ENCODE results near the gene TMPRSS13.
A peak's percentile ranks its signal among the peaks of the same experiment; 100 is the strongest.

TMPRSS13 gene

DNA sequence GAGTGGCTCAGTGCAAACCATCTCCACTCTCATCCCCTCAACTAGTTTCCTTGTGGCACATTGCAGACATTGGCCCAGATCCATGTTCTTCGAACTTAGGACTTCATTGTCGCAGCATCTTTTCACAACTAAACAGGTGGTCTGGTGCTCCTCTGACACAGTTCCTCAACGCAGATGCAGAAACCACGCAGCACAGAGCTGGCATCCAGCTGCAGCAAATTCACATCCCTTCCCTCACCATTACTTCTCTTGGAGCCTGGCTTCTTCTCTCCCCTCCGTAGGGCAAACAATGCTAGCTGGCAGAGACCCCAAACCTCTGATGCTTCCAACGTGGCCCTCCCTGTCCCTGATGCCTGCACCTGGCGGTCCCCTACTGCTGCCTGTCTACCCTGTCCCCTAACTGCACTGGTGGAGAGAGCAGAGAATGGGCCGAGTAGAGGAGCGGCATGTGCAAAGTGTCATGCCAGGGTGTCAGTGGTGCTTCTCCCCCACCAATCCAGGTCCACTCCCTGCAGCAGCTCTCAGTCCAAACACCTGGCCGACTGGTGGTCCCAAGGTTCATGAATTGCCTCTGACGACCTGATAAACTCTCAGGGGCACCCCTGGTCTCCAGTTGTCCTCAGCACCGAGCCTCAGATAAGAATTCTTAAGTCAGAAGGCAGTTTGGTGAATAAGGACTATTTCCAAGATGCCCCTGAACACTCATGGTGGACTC, 18.1 kb downstream of the TMPRSS13 start:
- no peak for TF ChIP-seq EZH2 (IDR thresholded peaks at IDR 0.05; ENCODE audit: borderline replicate concordance, low read depth, low read length, severe bottlenecking)
- TF ChIP-seq, protein P1, sequence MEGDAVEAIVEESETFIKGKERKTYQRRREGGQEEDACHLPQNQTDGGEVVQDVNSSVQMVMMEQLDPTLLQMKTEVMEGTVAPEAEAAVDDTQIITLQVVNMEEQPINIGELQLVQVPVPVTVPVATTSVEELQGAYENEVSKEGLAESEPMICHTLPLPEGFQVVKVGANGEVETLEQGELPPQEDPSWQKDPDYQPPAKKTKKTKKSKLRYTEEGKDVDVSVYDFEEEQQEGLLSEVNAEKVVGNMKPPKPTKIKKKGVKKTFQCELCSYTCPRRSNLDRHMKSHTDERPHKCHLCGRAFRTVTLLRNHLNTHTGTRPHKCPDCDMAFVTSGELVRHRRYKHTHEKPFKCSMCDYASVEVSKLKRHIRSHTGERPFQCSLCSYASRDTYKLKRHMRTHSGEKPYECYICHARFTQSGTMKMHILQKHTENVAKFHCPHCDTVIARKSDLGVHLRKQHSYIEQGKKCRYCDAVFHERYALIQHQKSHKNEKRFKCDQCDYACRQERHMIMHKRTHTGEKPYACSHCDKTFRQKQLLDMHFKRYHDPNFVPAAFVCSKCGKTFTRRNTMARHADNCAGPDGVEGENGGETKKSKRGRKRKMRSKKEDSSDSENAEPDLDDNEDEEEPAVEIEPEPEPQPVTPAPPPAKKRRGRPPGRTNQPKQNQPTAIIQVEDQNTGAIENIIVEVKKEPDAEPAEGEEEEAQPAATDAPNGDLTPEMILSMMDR (IDR thresholded peaks at IDR 0.05; ENCODE audit: borderline replicate concordance, extremely low read depth, low read length, poor library complexity, severe bottlenecking) = no peak

DNA sequence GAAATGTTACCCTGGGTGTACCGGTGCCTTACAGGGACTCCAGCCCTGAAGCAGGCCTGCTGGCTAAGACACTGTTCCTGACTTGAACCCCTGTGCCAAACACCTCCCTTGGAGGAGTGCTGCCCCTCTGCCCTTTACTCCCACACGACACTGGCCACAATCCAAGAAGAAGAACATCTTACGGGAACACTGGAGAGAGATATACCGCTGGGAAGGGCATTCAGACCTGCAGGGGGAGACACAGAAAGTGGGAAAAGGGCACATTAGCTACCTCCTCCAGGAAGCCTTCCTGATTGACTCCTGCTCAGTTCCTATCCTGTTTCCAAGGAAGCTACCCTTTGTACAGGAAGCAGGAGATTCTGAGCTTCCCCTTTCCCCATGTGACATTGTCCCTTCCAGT, 18.7 kb downstream of the TMPRSS13 start:
- Histone ChIP-seq H3K9me3 (ENCODE audit: insufficient read depth, low read length, severe bottlenecking) (no peaks in the 10 kb centered on the region), H3K27ac (ENCODE audit: low read length) (peak overlapping the region; percentile 55), H3K4me3 (ENCODE audit: low read depth in 1 of 2, low read length in 2 of 2) (no peak overlapping the region), H3K4me2 (ENCODE audit: insufficient read depth, low read length) (no peak overlapping the region), H3K27me3 (ENCODE audit: insufficient read depth, low read length, poor library complexity) (no peaks in the 10 kb centered on the region), H3K9ac (ENCODE audit: low read depth, low read length) (no peak overlapping the region), H4K20me1 (ENCODE audit: insufficient read depth, low read length) (no peaks in the 10 kb centered on the region), H3K4me1 (ENCODE audit: insufficient read depth, low read length) (peaks cover 69% of the 10 kb centered on the region), H3K79me2 (ENCODE audit: insufficient read depth, low read length) (no peaks in the 10 kb centered on the region; the same call in 1 of the 2 replicates), H2AFZ (ENCODE audit: low read depth, low read length) (no peak overlapping the region), H3K36me3 (ENCODE audit: insufficient read depth, low read length) (no peaks in the 10 kb centered on the region)
- TF ChIP-seq EZH2 (IDR thresholded peaks at IDR 0.05; ENCODE audit: borderline replicate concordance, low read depth, low read length, severe bottlenecking) = no peak
- TF ChIP-seq, protein P1 (IDR thresholded peaks at IDR 0.05; ENCODE audit: borderline replicate concordance, extremely low read depth, low read length, poor library complexity, severe bottlenecking) = peak; percentile 13
- ATAC-seq (ENCODE audit: insufficient read depth, low read depth) (no peak), DNase-seq (no peak)

More for the DNA sequence above, 18.1 kb downstream of the TMPRSS13 start:
- Histone ChIP-seq H3K79me2 (ENCODE audit: insufficient read depth, low read length) (no peaks in the 10 kb centered on the region; the same call in 1 of the 2 replicates), H3K9me3 (ENCODE audit: insufficient read depth, low read length, severe bottlenecking) (no peaks in the 10 kb centered on the region), H3K4me2 (ENCODE audit: insufficient read depth, low read length) (no peak overlapping the region), H3K4me3 (ENCODE audit: low read depth in 1 of 2, low read length in 2 of 2) (no peak overlapping the region), H3K4me1 (ENCODE audit: insufficient read depth, low read length) (peaks cover 74% of the 10 kb centered on the region), H3K27me3 (ENCODE audit: insufficient read depth, low read length, poor library complexity) (no peaks in the 10 kb centered on the region), H2AFZ (ENCODE audit: low read depth, low read length) (no peak overlapping the region), H3K36me3 (ENCODE audit: insufficient read depth, low read length) (no peaks in the 10 kb centered on the region), H4K20me1 (ENCODE audit: insufficient read depth, low read length) (no peaks in the 10 kb centered on the region), H3K9ac (ENCODE audit: low read depth, low read length) (no peak overlapping the region), H3K27ac (ENCODE audit: low read length) (peak overlapping the region; percentile 55)
- peak; percentile 63 for DNase-seq
- peak; percentile 44 for ATAC-seq (ENCODE audit: insufficient read depth, low read depth)

DNA sequence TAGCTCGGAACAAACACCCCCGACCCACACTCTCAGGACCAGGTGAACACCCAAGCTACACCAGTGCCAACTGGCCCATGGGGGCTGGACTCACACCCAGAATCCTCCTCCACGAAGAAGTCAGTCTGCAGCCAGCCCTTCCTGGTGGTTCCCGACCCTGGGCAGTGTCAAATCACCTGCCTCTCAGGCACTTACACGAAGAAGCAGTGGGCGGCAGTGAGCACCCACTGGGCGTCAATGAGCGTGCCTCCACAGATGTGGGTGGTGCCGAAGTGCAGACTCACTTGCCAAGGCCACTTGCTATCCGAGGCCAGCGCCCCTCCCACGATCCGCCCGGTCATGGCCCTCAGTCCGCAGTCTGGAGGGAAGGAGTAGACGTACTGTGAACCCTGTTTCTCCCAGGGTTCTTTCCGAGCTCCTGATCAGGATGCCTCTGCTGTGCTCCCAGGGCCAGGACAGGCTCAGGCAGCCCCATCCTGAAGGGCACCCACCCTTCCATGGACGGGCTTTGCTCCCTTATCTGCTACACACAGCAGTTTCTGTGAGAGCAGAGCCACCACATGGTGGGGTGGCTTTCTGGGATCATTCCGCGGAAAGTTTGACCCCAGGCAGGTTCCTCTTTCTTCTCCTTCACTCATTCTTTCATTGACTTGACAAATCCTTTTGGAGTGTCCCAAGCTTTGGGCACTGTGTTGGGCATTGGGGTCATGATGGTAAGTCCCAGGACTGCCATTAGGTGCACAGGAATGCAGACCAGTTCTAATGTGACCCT, 19.4 kb downstream of the TMPRSS13 start:
- Histone ChIP-seq H2AFZ (ENCODE audit: low read depth, low read length) (no peak overlapping the region), H3K9me3 (ENCODE audit: insufficient read depth, low read length, severe bottlenecking) (no peaks in the 10 kb centered on the region), H3K36me3 (ENCODE audit: insufficient read depth, low read length) (no peaks in the 10 kb centered on the region), H3K27ac (ENCODE audit: low read length) (peak overlapping the region; percentile 55), H3K4me1 (ENCODE audit: insufficient read depth, low read length) (peaks cover 61% of the 10 kb centered on the region), H3K4me2 (ENCODE audit: insufficient read depth, low read length) (no peak overlapping the region), H3K4me3 (ENCODE audit: low read depth in 1 of 2, low read length in 2 of 2) (no peak overlapping the region), H3K9ac (ENCODE audit: low read depth, low read length) (no peak overlapping the region), H3K27me3 (ENCODE audit: insufficient read depth, low read length, poor library complexity) (no peaks in the 10 kb centered on the region), H4K20me1 (ENCODE audit: insufficient read depth, low read length) (no peaks in the 10 kb centered on the region), H3K79me2 (ENCODE audit: insufficient read depth, low read length) (no peaks in the 10 kb centered on the region; the same call in 1 of the 2 replicates)
- DNase-seq (peak; percentile 4), ATAC-seq (ENCODE audit: insufficient read depth, low read depth) (no peak)
- no peak for TF ChIP-seq EZH2 (IDR thresholded peaks at IDR 0.05; ENCODE audit: borderline replicate concordance, low read depth, low read length, severe bottlenecking)
- TF ChIP-seq, protein P1 (IDR thresholded peaks at IDR 0.05; ENCODE audit: borderline replicate concordance, extremely low read depth, low read length, poor library complexity, severe bottlenecking) = no peak
